Fibroblast of mammary gland (primary cell): ENCODE data around the gene LNPEP.

Experiments
- DNase-seq: peaks from one replicate; pipeline ENCODE4 v3.0.0-alpha.2; 2010; ENCODE audit warnings: low read depth
- H3K4me3 ChIP-seq: 2 replicates; pipeline ENCODE4 v1.5.1; 2011; ENCODE audit warnings: low read depth, mild to moderate bottlenecking, low read length, moderate library complexity; ENCODE audit not compliant: control insufficient read depth
- CTCF ChIP-seq: conservative IDR thresholded peaks from 2 replicates; pipeline ENCODE4 v1.5.1; 2011; ENCODE audit warnings: low read depth, low read length, inconsistent platforms; ENCODE audit not compliant: control insufficient read depth, insufficient read depth

LNPEP gene

GRCh38 chr5:97000391-97000790, 64.5 kb downstream of the LNPEP start:
- no peak overlapping the region for H3K4me3 ChIP-seq
- TF ChIP-seq CTCF, result no peak
- no peak for DNase-seq

GRCh38 chr5:97002983-97003382, 67.1 kb downstream of the LNPEP start:
- H3K4me3 ChIP-seq, result no peak overlapping the region
- DNase-seq, result peak; percentile 25
- TF ChIP-seq CTCF, result no peak

GRCh38 chr5:97004423-97005060, 68.7 kb downstream of the LNPEP start:
- no peak overlapping the region for H3K4me3 ChIP-seq
- no peak for DNase-seq
- TF ChIP-seq CTCF, result no peak

- no peak overlapping the region for H3K4me3 ChIP-seq
- TF ChIP-seq CTCF, result no peak
- no peak for DNase-seq
Observed at GRCh38 chr5:97006454-97007060, 70.7 kb downstream of the LNPEP start.

GRCh38 chr5:97009212-97009898, 73.5 kb downstream of the LNPEP start:
- TF ChIP-seq CTCF, result no peak
- no peak overlapping the region for H3K4me3 ChIP-seq
- DNase-seq, result peak; percentile 20

GRCh38 chr5:97009921-97010320, 74.0 kb downstream of the LNPEP start:
- no peak for TF ChIP-seq CTCF
- H3K4me3 ChIP-seq, result no peak overlapping the region
- DNase-seq, result no peak
